Breast epithelium (tissue), 4 donors: ENCODE results near the gene LTO1. TPM values are rescaled to one million over a fixed set of nuclear protein-coding genes. Genes with fewer than 3 reads are reported as not detected.
A peak's percentile ranks its signal among the peaks of the same experiment; 100 is the strongest.

Experiments used
- DNase-seq, 2 donors: peaks; one replicate each; pipeline ENCODE4 v3.0.0-alpha.2; 2019; ENCODE audit warnings: low spot score in 2 of 2
- H3K27ac ChIP-seq, 2 donors: fragments of 200-600 bp; sonication (generic) in 1 of 2; one replicate each; pipeline ENCODE4 v1.5.1; 2016 to 2019; ENCODE audit warnings: mild to moderate bottlenecking in 1 of 2
- H3K27me3 ChIP-seq, 2 donors: fragments of 200-600 bp; sonication (generic) in 1 of 2; one replicate each; pipeline versions ENCODE4 v1.5.1 to v1.6.0; 2017 to 2019; ENCODE audit warnings: control low read depth in 1 of 2, mild to moderate bottlenecking in 1 of 2
- H3K36me3 ChIP-seq: fragments of 200-600 bp; one replicate; pipeline ENCODE4 v1.5.1; 2019
- H3K4me1 ChIP-seq, 2 donors: fragments of 200-600 bp; sonication (generic); one replicate each; pipeline ENCODE4 v1.5.1; 2016 to 2019; ENCODE audit warnings: control low read depth in 1 of 2
- H3K4me3 ChIP-seq, 3 donors: fragments of 200-600 bp; sonication (generic); 1 replicate in 2 of 3; 2 replicates in 1 of 3; pipeline ENCODE4 v1.5.1; 2016 to 2019; ENCODE audit warnings: mild to moderate bottlenecking in 3 of 3, moderate library complexity in 2 of 3
- H3K9me3 ChIP-seq, 2 donors: fragments of 200-600 bp; sonication (generic) in 1 of 2; one replicate each; pipeline ENCODE4 v1.5.1; 2016 to 2019; ENCODE audit warnings: control low read depth in 1 of 2
- CTCF ChIP-seq, 3 donors: fragments of 450-650 bp; IDR thresholded peaks; one replicate each; pipeline ENCODE4 v1.5.1; 2016 to 2017; ENCODE audit warnings: antibody characterized with exemption in 3 of 3, mild to moderate bottlenecking in 3 of 3, moderate library complexity in 3 of 3
- POLR2A ChIP-seq: fragments of 450-650 bp; IDR thresholded peaks from one replicate; pipeline ENCODE4 v1.6.1; 2016; ENCODE audit warnings: antibody characterized with exemption, mild to moderate bottlenecking, moderate library complexity
- POLR2AphosphoS5 ChIP-seq, 3 donors: sonication (generic); formaldehyde crosslinking; IDR thresholded peaks; one replicate each; pipeline ENCODE4 v1.6.1; 2017; ENCODE audit warnings: antibody characterized with exemption in 3 of 3
- intact Hi-C: fragments of 100-400 bp; cut with DNase I; formaldehyde crosslinking; loops from one replicate; pipeline ENCODE4 v1.15.1; 2023; ENCODE audit warnings: low total_unique reads
- total RNA-seq, 3 donors: library from RNA; depleted of rRNA; stranded (reverse); fragments of >200 nt; gene quantifications; one replicate each; pipeline ENCODE4 v1.1.0, GENCODE V29; 2016

Gene LTO1
- 10 to 100 TPM; 14.1 to 25.5 (median 18.7) TPM for total RNA-seq

- Histone ChIP-seq H3K36me3 (no peaks in the 10 kb centered on the region), H3K4me3 (peak within 1 kb of the TSS; percentile 83 to 100 (median 92)), H3K9me3 (no peaks in the 10 kb centered on the region), H3K27me3 (no peaks in the 10 kb centered on the region), H3K27ac (peak within 1 kb of the TSS; percentile 78 to 87), H3K4me1 (peaks cover 8 to 9% of the 10 kb centered on the region in 2 donors)
- TF ChIP-seq POLR2AphosphoS5 (IDR thresholded peaks at IDR 0.05), result peak; percentile 68 to 93 (median 72)
- TF ChIP-seq CTCF (IDR thresholded peaks at IDR 0.05), result no peak
- no peak for TF ChIP-seq POLR2A
- intact Hi-C loops, result no loop called here
- DNase-seq, result peak; percentile 95 to 97
Observed at GRCh38 chr11:69674886-69675714, at the start of gene LTO1. TSS of gene LTO1 (minus strand) at chr11:69675353. CDS start at chr11:69675239, 114 bp downstream.

DNA sequence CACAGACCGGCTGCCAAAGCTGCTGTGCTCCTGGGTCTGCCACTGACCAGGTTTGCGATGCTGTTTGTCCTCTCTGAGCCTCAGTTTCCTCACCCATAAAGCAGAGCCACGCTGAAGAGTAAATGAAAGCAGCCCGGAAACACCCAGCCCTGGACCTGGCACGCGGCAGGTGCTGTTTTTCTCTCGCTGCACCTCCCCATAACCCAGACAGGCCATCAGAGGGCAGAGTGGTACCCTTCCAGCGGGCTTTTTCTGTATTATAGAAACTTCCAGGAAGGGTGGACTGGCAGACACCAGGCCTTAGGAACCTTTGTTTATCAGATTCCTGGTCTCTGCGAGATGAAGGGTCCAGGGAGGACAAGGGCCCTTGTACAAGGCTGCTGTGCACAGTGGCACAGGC lies 46.6 kb upstream of the LTO1 start:
- no peaks in the 10 kb centered on the region for H3K36me3 ChIP-seq
- H3K27me3 ChIP-seq, result peaks cover 3 to 49% of the 10 kb centered on the region in 2 donors
- DNase-seq, result no peak
- no peaks in the 10 kb centered on the region for H3K9me3 ChIP-seq
- TF ChIP-seq POLR2A (no peak), CTCF (IDR thresholded peaks at IDR 0.05) (no peak), POLR2AphosphoS5 (IDR thresholded peaks at IDR 0.05) (no peak)
- no peak overlapping the region for H3K4me3 ChIP-seq
- no peak overlapping the region for H3K27ac ChIP-seq
- no peaks in the 10 kb centered on the region for H3K4me1 ChIP-seq
- intact Hi-C loops, result no loop called here

- H3K4me1 ChIP-seq, result no peaks in the 10 kb centered on the region
- no peak for DNase-seq
- intact Hi-C loops, result no loop called here
- no peaks in the 10 kb centered on the region for H3K9me3 ChIP-seq
- H3K36me3 ChIP-seq, result no peaks in the 10 kb centered on the region
- TF ChIP-seq CTCF (IDR thresholded peaks at IDR 0.05) (no peak), POLR2AphosphoS5 (IDR thresholded peaks at IDR 0.05) (no peak), POLR2A (no peak)
- H3K27ac ChIP-seq, result no peak overlapping the region
- H3K4me3 ChIP-seq, result no peak overlapping the region
- H3K27me3 ChIP-seq, result peaks cover under 1 to 49% of the 10 kb centered on the region in 2 donors
Observed at GRCh38 chr11:69721106-69721505, 46.0 kb upstream of the LTO1 start.

DNA sequence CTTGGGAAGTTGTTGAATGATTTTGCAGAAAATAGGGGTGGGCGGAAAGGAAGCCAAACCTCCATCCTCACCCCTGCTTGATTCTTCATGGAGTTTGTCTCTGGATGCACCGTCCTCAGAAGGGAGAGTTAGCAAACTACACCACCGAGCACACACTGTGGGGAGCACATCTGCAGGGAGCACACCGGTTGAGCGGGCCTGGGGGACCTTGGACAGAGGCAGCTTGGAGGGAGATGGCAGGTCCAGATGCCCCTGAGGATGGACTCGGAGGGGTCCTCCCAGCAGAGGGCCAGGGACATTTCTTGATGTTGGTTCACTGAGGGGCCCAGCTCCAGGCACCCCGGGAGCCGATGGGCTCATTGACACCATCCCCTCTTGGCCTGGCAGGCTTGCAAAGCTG lies 43.8 kb upstream of the LTO1 start:
- intact Hi-C loops, result no loop called here
- Histone ChIP-seq H3K9me3 (no peaks in the 10 kb centered on the region), H3K36me3 (no peaks in the 10 kb centered on the region), H3K4me3 (no peak overlapping the region), H3K27ac (no peak overlapping the region), H3K4me1 (no peaks in the 10 kb centered on the region), H3K27me3 (peaks cover 0 to 49% of the 10 kb centered on the region in 2 donors)
- no peak for DNase-seq
- no peak for TF ChIP-seq POLR2AphosphoS5 (IDR thresholded peaks at IDR 0.05)
- no peak for TF ChIP-seq CTCF (IDR thresholded peaks at IDR 0.05)
- TF ChIP-seq POLR2A, result no peak

- TF ChIP-seq POLR2A (no peak), POLR2AphosphoS5 (IDR thresholded peaks at IDR 0.05) (no peak), CTCF (IDR thresholded peaks at IDR 0.05) (no peak)
- Histone ChIP-seq H3K27ac (no peak overlapping the region), H3K9me3 (no peaks in the 10 kb centered on the region), H3K27me3 (peaks cover 0 to 47% of the 10 kb centered on the region in 2 donors), H3K4me1 (no peaks in the 10 kb centered on the region), H3K4me3 (no peak overlapping the region), H3K36me3 (no peaks in the 10 kb centered on the region)
- DNase-seq, result no peak
- intact Hi-C loops, result no loop called here
Observed at GRCh38 chr11:69718147-69718546, 43.0 kb upstream of the LTO1 start.
